Medulla oblongata (tissue), 1 donor: ENCODE results near the gene GTSE1.
"Not testable (repeated sequence)": the region's sequence is repeated elsewhere in the genome, so short reads cannot be mapped to it uniquely, and the experiment has no call there.

Experiments used
- DNase-seq: peaks from one replicate; pipeline ENCODE4 v3.0.0-alpha.2; 2015; ENCODE audit errors: extremely low spot score

Gene GTSE1

GRCh38 chr22:46292732-46293131 lies 3.9 kb upstream of the GTSE1 start:
- DNase-seq, result no peak

- DNase-seq, result peak; percentile 62
Measured at GRCh38 chr22:46293577-46294260, 3.0 kb upstream of the GTSE1 start.

- no peak for DNase-seq
Measured at GRCh38 chr22:46294784-46295183, 1.9 kb upstream of the GTSE1 start.

- DNase-seq, result no peak
Measured at GRCh38 chr22:46295277-46295971, 1.2 kb upstream of the GTSE1 start.

GRCh38 chr22:46297151-46297812 lies 612 bp downstream of the GTSE1 start:
- DNase-seq, result no peak

GRCh38 chr22:46299101-46299500 lies 2.4 kb downstream of the GTSE1 start:
- no peak for DNase-seq

- no peak for DNase-seq
Measured at GRCh38 chr22:46300491-46300890, 3.8 kb downstream of the GTSE1 start.

GRCh38 chr22:46303347-46303965 lies 6.8 kb downstream of the GTSE1 start:
- no peak for DNase-seq

GRCh38 chr22:46308283-46308988 lies 11.8 kb downstream of the GTSE1 start:
- no peak for DNase-seq

GRCh38 chr22:46309526-46310085 lies 12.9 kb downstream of the GTSE1 start:
- no peak for DNase-seq

- no peak for DNase-seq
Measured at GRCh38 chr22:46312056-46312455, 15.4 kb downstream of the GTSE1 start.

- not testable (repeated sequence) for DNase-seq
Measured at GRCh38 chr22:46312848-46313247, 16.2 kb downstream of the GTSE1 start.

- DNase-seq, result no peak
Measured at GRCh38 chr22:46315976-46316375, 19.3 kb downstream of the GTSE1 start.

GRCh38 chr22:46317646-46318045 lies 21.0 kb downstream of the GTSE1 start:
- DNase-seq, result no peak

- DNase-seq, result no peak
Measured at GRCh38 chr22:46318576-46318975, 21.9 kb downstream of the GTSE1 start.

- DNase-seq, result no peak
Measured at GRCh38 chr22:46319319-46319718, 22.6 kb downstream of the GTSE1 start.

GRCh38 chr22:46320166-46320710 lies 23.6 kb downstream of the GTSE1 start:
- no peak for DNase-seq

- DNase-seq, result no peak
Measured at GRCh38 chr22:46320716-46321386, 24.2 kb downstream of the GTSE1 start.

GRCh38 chr22:46322711-46323110 lies 26.0 kb downstream of the GTSE1 start:
- no peak for DNase-seq

- DNase-seq, result no peak
Measured at GRCh38 chr22:46323162-46323561, 26.5 kb downstream of the GTSE1 start.
